ENCODE data around the gene ADAR. TPM values are rescaled to one million over a fixed set of nuclear protein-coding genes. Genes with fewer than 3 reads are reported as not detected.

The ADAR gene
- total and polyA plus RNA-seq, 2 of the 4 experiments (the other 2 are of a cell fraction), result 70.9 to 131 TPM

DNA sequence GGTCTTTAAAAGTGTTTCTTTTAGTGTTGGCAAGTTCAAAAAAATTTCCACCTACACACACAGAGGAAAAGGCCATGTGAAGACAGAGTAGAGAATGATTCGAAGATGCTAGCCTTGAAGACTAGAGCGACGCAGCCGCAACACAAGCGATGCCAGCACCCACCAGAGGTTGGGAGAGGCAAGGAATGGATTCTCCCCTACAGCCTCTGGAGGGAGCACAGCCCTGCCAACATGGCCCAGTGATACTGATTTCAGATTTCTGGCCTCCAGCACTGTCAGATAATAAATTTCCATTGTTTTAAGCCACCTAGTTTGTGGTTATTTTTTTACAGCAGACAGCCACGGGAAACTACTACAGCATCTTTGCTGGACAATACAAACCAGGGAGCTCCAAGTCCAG is 6.9 kb upstream of the ADAR start:
- 0% methylated on average over 1 of the region's 6 CpGs; no CpG with 5 or more reads in 1 of the 2 experiments for WGBS, 2 experiments (ENCODE audit: extremely low coverage in 2 of 2, insufficient read length in 1 of 2)
- peaks cover 8% of the 10 kb centered on the region; the same call in 1 of the 2 replicates for H3K9me1 ChIP-seq (ENCODE audit: insufficient read depth, low read length)
- no peak overlapping the region for H2AFZ ChIP-seq (replicated peaks; ENCODE audit: low read length, poor library complexity)
- H3K4me2 ChIP-seq (ENCODE audit: low read depth, low read length), result no peak overlapping the region
- H2BK5ac ChIP-seq (ENCODE audit: low read depth, low read length, poor library complexity, severe bottlenecking), result no peak overlapping the region
- dilution Hi-C loops (cut with HindIII; ENCODE audit: low sequenced_read_pairs, unreplicated experiment), result no loop called here
- no TSS peak for BruUV-seq (replicated peaks)
- no peak overlapping the region for H4K5ac ChIP-seq (ENCODE audit: low read depth, low read length)
- H3K27me3 ChIP-seq (ENCODE audit: control insufficient read depth, insufficient read depth, low read length), result no peaks in the 10 kb centered on the region
- no peak overlapping the region for H3K27ac ChIP-seq (ENCODE audit: insufficient read depth, low read length)
- H3K36me3 ChIP-seq (ENCODE audit: control insufficient read depth, insufficient read depth, low read length), result no peaks in the 10 kb centered on the region
- H4K20me1 ChIP-seq (ENCODE audit: insufficient read depth, low read length), result peaks cover 57% of the 10 kb centered on the region
- H3K4ac ChIP-seq (ENCODE audit: low read depth, low read length), result no peak overlapping the region
- no peak overlapping the region for H3K4me3 ChIP-seq (ENCODE audit: insufficient read depth, low read depth, low read length)
- no peak overlapping the region for H2BK20ac ChIP-seq (ENCODE audit: low read depth, low read length)
- no peak overlapping the region for H3K23ac ChIP-seq (ENCODE audit: low read depth, low read length)
- DNase-seq (no peak), ATAC-seq (ENCODE audit: low read depth) (no peak; the same call in 1 of the 2 replicates)
- no peak overlapping the region for H3K18ac ChIP-seq (ENCODE audit: low read depth, low read length)
- H3K9ac ChIP-seq (ENCODE audit: low read depth, low read length), result no peak overlapping the region
- H3K14ac ChIP-seq (replicated peaks; ENCODE audit: low read depth, low read length), result no peak overlapping the region
- POLR2A ChIA-PET (ENCODE audit: unreplicated experiment), result no interaction called here
- CTCF ChIA-PET, result no interaction called here
- no peaks in the 10 kb centered on the region for H3K9me3 ChIP-seq (ENCODE audit: control insufficient read depth, insufficient read depth, low read length)
- H3K4me1 ChIP-seq (ENCODE audit: control insufficient read depth, insufficient read depth, low read length), result no peaks in the 10 kb centered on the region; the same call in 1 of the 2 replicates
- no peak overlapping the region for H2AK5ac ChIP-seq (ENCODE audit: low read depth, low read length)
- no peak overlapping the region for H2BK15ac ChIP-seq (ENCODE audit: low read depth, low read length)
- TF ChIP-seq, protein P1, sequence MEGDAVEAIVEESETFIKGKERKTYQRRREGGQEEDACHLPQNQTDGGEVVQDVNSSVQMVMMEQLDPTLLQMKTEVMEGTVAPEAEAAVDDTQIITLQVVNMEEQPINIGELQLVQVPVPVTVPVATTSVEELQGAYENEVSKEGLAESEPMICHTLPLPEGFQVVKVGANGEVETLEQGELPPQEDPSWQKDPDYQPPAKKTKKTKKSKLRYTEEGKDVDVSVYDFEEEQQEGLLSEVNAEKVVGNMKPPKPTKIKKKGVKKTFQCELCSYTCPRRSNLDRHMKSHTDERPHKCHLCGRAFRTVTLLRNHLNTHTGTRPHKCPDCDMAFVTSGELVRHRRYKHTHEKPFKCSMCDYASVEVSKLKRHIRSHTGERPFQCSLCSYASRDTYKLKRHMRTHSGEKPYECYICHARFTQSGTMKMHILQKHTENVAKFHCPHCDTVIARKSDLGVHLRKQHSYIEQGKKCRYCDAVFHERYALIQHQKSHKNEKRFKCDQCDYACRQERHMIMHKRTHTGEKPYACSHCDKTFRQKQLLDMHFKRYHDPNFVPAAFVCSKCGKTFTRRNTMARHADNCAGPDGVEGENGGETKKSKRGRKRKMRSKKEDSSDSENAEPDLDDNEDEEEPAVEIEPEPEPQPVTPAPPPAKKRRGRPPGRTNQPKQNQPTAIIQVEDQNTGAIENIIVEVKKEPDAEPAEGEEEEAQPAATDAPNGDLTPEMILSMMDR (conservative IDR thresholded peaks at IDR 0.05; ENCODE audit: low read depth, low read length), result peak; percentile 21; the same call in 1 of the 2 replicates
- TF ChIP-seq CEBPB (IDR thresholded peaks at IDR 0.05; ENCODE audit: low read depth, low read length) (no peak), POLR2A (IDR thresholded peaks at IDR 0.05; ENCODE audit: low read depth, low read length) (no peak)
- no peak overlapping the region for H4K91ac ChIP-seq (ENCODE audit: insufficient read depth, low read depth, low read length)
- H2AK9ac ChIP-seq (replicated peaks; ENCODE audit: low read depth, low read length, poor library complexity), result no peak overlapping the region
- in situ Hi-C loops (cut with MboI; ENCODE audit: low sequenced_read_pairs), result no loop called here
- intact Hi-C loops (cut with micrococcal nuclease), result no loop called here
- no peak overlapping the region for H2BK120ac ChIP-seq (ENCODE audit: low read depth, low read length)
- H3K56ac ChIP-seq (ENCODE audit: extremely low read depth, insufficient read depth, low read length), result no peak overlapping the region
- peaks cover 34 to 68% of the 10 kb centered on the region in 2 experiments for H3K79me1 ChIP-seq (ENCODE audit: low read depth in 1 of 2, low read length in 2 of 2)
- no peak overlapping the region for H4K8ac ChIP-seq (ENCODE audit: low read depth in 2 of 2, low read length in 2 of 2)
